ENCODE measurements around the gene MARCHF9.
"Not testable (repeated sequence)": the region's sequence is repeated elsewhere in the genome, so short reads cannot be mapped to it uniquely, and the experiment has no call there.

MARCHF9 gene, protein sequence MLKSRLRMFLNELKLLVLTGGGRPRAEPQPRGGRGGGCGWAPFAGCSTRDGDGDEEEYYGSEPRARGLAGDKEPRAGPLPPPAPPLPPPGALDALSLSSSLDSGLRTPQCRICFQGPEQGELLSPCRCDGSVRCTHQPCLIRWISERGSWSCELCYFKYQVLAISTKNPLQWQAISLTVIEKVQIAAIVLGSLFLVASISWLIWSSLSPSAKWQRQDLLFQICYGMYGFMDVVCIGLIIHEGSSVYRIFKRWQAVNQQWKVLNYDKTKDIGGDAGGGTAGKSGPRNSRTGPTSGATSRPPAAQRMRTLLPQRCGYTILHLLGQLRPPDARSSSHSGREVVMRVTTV

DNA sequence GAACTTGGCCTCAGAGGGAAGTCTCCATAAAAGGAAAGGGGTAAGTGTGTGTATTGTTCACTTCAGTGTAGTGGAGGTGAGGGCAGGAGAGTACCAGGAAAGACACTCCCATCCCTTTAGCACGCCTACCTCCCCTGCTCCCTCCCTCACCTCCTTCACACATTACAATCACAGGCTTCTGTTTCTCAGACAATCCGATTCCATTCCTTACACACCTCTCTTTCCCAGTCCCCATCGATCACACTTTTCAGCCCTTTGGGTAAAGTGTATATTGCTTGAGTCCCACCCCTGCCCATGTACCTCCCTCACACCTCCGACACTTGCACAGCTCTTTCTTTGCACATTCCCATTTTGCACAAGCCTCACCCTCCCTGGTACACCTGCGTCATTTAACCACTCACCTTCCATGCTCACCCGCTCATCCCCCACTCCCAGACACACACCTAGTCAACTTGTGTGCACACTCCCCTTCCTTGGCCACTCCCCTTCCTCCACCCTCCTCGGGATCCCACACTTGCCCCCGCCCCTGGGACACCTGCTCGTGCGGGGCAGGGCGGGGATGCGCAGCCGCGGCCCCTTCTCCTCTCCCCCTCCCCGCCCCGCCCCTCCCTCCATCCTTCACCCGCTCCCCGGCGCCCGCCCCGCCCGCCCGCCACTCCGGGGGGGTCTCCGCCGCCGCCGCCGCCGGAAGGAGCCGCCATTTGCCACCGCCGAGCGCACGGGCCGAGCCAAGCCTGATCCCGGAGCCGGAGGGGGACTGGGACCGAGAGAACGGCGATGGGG, at the start of gene MARCHF9:
Gene MARCHF9 (plus strand): TSS at position 693 of the 783 bp plus-strand sequence. CDS start 426 bp downstream, outside the sequence.
- FAIRE-seq (peak; percentile 67), DNase-seq (ENCODE audit: extremely low spot score, insufficient read length, low read depth) (peak; percentile 53)

DNA sequence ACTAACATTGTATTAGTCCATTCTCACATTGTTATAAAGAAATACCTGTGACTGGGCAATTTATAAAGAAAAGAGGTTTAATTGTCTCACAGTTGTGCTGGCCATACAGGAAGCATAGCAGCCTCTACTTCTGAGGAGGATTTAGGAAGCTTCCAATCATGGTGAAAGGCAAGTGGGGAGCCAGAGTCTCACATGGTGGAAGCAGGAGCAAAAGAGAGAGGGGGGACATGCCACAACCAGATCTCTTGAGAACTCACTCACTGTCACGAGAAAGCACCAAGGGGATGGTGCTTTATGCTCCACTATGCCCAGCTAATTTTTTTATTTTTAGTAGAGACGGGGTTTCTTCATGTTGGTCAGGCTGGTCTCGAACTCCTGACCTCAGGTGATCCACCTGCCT, 47.7 kb upstream of the MARCHF9 start:
- DNase-seq (ENCODE audit: extremely low spot score, insufficient read length, low read depth) (no peak), FAIRE-seq (no peak)

DNA sequence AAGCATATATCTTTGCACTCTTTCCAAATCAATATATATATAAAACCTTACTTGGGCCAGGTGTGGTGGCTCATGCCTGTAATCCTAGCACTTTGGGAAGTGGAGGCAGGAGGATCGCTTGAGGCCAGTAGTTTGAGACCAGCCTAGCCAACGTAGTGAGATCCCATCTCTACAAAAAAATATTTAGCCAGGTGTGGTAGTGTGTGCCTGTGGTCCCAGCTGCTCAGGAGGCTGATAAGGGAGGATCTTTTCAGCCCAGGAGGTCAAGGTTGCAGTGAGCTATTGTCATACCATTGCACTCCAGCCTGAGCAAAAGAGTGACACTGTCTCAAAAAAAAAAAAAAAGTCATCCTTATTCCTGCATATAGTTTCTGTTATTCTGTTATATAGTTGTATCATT, 46.6 kb upstream of the MARCHF9 start:
- FAIRE-seq (no peak), DNase-seq (ENCODE audit: extremely low spot score, insufficient read length, low read depth) (no peak)

DNA sequence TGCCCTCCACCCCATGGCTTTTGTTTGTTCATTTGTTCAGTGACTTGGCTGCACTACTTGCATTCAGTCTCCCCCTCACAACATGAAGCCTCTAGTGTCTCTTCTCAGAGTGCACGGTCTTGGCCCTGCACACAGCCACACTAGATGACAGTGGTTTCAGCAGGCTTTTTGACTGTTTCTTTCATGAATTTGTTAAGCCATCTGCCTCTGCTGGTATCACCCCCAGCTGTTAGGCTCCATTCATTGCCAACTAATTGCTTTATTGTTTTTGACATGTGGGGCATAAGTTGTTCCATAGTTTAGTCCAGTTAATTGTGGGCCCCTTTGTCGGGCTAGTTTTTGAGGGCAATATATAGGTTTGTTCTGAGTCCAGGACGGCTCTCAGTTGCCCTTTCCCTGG, 42.2 kb upstream of the MARCHF9 start:
- FAIRE-seq (no peak), DNase-seq (ENCODE audit: extremely low spot score, insufficient read length, low read depth) (no peak)

DNA sequence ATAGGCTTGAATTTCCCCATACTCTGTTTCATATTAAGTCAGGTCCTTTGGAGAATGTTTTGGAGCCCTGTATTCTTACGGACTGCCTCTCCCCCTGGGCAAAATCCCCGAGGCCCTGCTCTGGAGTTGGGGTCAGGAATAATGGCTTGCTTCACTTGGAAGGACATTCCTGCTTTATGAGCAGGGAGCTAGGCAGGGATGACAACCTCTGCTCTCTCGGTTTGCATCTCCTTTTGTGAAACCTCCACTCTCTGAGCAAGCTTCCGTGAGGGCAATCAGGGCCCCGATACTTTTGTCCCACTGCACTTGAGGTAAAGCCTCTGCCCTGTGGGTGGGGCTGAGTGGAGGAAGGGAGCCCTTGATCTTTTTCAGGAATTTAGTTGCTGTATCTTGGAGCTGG, 41.7 kb upstream of the MARCHF9 start:
- DNase-seq (ENCODE audit: extremely low spot score, insufficient read length, low read depth) (no peak), FAIRE-seq (no peak)

DNA sequence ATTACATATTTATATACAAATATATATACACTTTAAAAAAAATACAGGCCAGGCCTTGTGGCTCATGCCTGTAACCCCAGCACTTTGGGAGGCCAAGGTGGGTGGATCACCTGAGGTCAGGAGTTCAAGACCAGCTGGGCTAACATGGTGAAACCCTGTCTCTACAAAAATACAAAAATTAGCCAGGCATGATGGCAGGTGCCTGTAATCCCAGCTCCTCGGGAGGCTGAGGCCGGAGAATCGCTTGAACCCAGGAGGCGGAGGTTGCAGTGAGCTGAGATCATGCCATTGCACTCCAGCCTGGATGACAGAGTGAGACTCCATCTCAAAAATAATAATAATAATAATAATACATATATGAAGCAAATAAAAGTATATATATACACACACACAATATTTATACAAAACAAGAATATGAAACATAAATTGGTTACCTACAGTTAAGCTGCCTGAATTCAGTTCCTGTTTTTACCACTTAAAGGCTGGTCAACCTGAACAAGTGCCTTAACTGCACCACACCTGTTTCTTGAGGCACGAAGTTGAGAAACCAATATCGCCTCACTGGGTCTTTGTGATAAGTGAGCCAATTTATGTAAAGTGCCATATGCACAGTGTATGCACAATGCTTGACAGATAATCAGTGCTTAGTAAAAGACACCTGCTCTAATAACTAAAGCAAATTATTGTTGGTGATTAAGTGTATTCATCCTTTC, 39.7 kb upstream of the MARCHF9 start:
- DNase-seq (ENCODE audit: extremely low spot score, insufficient read length, low read depth); FAIRE-seq: not testable (repeated sequence)

DNA sequence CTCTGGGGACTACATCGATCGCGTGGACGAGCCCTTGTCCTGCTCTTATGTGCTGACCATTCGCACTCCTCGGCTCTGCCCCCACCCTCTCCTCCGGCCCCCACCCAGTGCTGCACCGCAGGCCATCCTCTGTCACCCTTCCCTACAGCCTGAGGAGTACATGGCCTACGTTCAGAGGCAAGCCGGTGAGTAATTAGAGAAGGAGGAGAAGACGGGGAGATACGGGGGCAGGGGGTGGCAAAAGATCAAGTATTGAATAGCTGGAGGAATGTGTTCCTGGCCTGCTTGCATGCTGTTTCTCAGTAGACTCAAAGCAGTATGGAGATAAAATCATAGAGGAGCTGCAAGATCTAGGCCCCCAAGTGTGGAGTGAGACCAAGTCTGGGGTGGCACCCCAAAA, 39.1 kb upstream of the MARCHF9 start:
- DNase-seq (ENCODE audit: extremely low spot score, insufficient read length, low read depth) (no peak), FAIRE-seq (no peak)

DNA sequence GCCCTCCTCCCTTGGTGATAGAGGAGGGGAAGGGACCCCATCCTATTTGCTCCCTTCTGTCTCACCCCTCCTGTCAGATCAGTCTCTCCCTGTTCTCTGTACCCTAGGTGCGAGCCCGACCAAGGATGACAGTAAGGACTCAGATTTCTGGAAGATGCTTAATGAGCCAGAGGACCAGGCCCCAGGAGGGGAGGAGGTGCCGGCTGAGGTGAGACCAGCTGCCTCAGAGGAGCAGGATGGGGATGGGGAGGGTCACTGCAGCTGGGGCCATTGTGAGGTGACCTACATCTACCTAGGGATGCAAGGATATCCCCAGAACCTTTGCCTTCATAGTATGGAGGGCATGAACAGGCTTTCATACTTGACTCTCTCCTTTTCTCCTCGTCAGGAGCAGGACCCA, 38.6 kb upstream of the MARCHF9 start:
- DNase-seq (ENCODE audit: extremely low spot score, insufficient read length, low read depth) (no peak), FAIRE-seq (no peak)

DNA sequence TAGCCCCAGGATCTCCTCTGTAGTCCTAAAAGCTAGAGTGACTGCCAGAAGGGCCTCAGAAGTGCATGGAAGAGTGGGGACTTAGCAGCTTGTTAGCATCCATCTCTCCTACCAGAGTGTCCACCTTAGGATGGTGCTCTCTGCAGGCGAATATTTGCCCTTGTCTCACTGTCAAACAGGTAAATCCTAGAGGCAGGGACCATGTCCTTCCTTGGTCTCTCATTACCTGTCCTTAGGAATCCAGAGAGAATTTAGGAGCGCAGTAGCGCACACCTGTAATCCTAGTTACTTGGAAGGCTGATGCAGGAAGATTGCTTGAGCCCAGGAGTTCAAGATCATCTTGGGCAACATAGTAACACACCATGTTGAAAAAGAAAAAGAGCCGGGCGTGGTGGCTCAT, 37.8 kb upstream of the MARCHF9 start:
- DNase-seq (ENCODE audit: extremely low spot score, insufficient read length, low read depth): no peak
- no peak for FAIRE-seq

DNA sequence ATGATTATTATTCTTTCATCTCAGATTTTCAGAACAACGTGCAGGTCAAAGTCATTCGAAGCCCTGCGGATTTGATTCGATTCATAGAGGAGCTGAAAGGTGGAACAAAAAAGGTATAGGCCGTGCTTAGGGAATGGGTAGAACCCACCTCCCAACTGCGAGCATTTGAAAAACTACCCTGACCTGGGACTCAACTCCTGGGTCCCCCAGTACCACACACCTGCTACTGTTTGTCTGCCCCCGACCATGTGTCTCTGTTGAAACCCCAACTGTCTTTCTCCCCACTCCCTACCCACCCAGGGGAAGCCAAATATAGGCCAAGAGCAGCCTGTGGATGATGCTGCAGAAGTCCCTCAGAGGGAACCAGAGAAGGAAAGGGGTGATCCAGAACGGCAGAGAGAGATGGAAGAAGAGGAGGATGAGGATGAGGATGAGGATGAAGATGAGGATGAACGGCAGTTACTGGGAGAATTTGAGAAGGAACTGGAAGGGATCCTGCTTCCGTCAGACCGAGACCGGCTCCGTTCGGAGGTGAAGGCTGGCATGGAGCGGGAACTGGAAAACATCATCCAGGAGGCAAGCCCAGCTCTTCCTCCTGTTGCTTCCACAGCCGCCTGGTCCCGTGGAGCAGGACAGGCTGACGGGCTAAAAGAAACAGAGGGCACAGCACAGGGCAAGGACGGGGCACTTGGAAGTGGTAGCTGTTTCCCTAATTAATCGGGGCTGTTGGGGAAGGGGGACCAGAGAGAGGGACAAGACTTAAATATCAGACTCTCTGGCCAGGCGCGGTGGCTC, 36.9 kb upstream of the MARCHF9 start:
- DNase-seq (ENCODE audit: extremely low spot score, insufficient read length, low read depth): no peak
- no peak for FAIRE-seq

DNA sequence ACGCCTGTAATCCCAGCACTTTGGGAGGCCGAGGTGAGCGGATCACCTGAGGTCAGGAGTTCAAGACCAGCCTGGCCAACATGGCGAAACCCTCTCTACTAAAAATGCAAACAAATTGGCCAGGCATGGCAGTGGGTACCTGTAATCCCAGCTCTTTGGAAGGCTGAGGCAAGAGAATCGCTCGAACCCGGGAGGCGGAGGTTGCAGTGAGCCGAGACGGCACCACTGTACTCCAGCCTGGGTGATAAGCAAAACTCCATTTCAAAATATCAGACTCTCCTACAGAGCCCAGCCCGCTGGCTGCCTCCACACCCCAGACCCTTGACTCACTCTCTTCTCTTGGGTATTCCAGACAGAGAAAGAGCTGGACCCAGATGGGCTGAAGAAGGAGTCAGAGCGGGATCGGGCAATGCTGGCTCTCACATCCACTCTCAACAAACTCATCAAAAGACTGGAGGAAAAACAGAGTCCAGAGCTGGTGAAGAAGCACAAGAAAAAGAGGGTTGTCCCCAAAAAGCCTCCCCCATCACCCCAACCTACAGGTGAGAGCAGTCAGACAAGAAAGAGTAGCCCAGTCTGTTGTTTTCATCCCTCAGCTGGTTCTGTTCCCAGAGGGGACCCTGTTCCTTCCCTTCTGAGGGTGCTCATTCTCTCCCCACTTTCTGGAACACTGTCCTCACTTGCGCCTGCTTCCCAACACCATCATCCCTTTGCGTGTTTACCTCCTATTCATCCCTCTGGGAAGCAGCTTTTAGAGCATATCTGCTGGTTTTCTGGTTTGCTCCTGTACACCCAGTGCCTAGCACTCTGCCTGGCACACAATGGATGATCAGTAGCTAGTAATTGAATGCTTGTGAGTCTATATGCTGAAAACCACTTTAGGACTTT, 36.0 kb upstream of the MARCHF9 start:
- FAIRE-seq (no peak), DNase-seq (ENCODE audit: extremely low spot score, insufficient read length, low read depth) (no peak)

DNA sequence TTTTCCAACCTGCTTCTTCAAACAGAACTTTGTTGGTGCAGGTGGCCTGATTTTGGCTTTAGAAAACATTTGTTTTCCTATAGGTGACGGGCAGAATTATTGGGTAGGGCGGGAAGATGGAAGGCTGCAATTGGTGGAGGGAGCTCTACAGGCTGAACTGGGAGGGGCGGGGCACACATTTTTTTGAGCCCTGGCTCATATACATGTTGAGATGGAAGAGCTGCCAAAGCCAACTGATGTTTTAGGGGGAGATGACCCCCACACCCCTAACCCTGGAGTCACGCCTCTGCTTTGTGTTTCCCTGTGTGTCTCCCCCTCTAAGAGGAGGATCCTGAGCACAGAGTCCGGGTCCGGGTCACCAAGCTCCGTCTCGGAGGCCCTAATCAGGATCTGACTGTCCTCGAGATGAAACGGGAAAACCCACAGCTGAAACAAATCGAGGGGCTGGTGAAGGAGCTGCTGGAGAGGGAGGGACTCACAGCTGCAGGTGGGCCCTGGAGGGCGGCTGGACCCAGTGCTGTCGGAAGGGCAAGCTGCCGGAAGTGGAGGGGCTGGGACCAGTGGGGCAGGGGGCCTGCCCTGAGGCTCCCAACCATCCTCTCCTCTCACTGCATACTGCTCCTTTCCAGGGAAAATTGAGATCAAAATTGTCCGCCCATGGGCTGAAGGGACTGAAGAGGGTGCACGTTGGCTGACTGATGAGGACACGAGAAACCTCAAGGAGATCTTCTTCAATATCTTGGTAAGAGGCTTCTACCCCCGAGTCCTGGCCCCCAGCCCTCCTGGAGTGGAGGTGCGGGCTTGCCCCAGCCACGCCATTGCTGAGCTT, 34.9 kb upstream of the MARCHF9 start:
- FAIRE-seq (no peak), DNase-seq (ENCODE audit: extremely low spot score, insufficient read length, low read depth) (no peak)

DNA sequence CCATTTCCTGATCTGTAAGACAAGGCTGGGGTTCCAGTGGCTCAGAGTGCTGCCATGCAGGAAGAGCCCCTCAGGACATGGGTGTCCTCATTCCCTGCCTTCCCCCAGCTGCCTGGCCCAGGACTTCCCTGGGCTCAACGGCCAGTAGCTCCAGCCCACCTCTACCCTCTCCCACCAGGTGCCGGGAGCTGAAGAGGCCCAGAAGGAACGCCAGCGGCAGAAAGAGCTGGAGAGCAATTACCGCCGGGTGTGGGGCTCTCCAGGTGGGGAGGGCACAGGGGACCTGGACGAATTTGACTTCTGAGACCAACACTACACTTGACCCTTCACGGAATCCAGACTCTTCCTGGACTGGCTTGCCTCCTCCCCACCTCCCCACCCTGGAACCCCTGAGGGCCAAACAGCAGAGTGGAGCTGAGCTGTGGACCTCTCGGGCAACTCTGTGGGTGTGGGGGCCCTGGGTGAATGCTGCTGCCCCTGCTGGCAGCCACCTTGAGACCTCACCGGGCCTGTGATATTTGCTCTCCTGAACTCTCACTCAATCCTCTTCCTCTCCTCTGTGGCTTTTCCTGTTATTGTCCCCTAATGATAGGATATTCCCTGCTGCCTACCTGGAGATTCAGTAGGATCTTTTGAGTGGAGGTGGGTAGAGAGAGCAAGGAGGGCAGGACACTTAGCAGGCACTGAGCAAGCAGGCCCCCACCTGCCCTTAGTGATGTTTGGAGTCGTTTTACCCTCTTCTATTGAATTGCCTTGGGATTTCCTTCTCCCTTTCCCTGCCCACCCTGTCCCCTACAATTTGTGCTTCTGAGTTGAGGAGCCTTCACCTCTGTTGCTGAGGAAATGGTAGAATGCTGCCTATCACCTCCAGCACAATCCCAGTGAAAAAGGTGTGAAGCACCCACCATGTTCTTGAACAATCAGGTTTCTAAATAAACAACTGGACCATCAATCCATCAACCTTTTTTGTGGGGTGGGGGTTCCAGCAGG, 34.0 kb upstream of the MARCHF9 start:
- DNase-seq (ENCODE audit: extremely low spot score, insufficient read length, low read depth): no peak
- no peak for FAIRE-seq

DNA sequence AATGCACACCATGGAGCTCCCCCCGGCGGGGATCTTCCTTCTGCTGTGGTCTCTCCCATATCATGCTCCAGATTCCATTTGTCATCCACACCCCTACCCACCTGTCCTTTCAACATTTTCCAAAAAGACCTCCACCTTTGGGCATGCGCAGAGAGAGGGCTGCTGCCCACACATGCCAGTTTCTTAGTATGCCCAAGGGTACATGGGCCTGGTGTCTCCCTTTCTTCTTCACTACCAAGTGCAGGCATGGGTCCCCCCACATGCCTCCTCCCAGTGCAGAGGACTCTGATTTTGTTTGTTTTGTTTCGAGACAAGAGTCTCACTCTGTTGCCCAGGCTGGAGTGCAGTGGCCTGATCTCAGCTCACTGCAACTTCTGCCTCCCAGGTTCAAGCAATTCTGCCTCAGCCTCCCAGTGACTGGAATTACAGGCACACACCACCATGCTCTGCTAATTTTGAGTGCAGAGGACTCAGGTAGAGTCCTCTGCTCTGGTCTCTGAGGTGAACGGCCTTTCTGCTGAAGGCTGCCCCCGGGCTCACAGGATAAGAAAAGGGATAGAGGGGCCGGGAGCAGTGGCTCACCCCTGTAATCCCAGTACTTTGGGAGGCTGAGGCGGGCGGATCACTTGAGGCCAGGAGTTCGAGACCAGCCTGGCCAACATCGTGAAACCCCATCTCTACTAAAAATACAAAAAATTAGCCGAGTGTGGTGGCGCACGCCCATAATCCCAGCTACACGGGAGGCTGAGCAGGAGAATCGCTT, 32.9 kb upstream of the MARCHF9 start:
- not testable (repeated sequence) for FAIRE-seq; DNase-seq (ENCODE audit: extremely low spot score, insufficient read length, low read depth)

DNA sequence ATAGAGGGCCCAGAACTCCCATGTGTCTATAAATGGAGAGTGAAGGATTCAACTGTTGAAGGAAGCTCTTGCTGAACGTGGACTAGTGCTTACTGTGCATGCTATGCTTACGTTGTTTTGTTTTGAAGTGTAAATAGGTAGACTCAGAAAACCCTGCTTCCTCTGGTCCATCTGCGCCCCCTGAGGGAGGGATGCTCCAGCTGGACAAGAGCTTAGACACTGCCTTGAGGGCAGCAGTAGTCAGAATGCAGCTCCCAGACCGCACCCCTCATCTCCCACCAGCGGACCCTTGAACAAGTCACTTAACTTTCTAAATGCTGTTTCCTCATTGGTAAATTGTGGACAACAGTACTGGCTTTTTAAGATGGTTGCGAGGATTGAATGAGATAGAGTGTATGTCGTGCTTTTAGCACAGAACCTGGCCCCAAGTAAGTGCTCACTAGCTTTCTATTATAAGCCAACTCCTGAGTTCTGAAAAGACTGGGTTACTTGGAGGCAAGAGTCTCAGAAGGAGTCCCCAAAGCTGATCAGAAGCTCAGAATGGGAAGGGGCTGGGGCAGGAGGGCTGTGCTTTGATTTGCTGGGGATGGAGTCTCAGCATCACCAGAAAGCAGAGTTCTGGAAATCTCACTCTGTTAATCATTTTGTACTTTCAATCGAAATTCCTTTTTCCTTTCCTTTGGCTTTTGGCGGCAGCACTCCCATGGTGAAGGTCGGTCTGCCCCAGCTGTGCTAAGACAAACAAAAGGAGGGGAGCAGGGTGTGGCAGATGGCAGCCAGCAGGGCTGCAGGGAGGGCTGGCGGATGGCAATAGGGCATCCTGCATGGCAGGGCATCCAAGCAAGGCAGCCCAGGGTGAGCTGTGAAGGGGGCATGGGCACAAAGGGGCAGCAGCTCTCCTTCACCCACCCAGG, 31.9 kb upstream of the MARCHF9 start:
- FAIRE-seq: no peak
- no peak for DNase-seq (ENCODE audit: extremely low spot score, insufficient read length, low read depth)

DNA sequence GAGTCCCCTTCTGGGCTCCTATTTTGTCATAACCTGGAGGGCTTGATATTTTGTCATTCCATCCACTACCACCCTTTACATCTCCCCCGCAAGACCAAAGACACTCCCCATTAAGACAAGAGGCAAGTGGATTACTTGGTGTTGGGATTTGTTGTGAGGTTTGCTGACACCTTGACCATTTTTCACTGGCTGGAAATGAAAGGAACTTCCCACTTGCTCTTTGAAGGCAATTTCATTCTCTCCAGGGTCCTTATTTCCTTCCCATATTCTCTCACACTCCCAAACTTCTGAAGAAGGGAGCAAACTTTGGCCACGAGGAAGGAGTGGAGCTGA, 31.3 kb upstream of the MARCHF9 start:
- no peak for DNase-seq (ENCODE audit: extremely low spot score, insufficient read length, low read depth)
- FAIRE-seq: no peak

Measured in GM18507 (cell line).